ENCODE results near the gene CENATAC.
"Not testable (repeated sequence)": the region's sequence is repeated elsewhere in the genome, so short reads cannot be mapped to it uniquely, and the experiment has no call there.

The CENATAC gene

DNA sequence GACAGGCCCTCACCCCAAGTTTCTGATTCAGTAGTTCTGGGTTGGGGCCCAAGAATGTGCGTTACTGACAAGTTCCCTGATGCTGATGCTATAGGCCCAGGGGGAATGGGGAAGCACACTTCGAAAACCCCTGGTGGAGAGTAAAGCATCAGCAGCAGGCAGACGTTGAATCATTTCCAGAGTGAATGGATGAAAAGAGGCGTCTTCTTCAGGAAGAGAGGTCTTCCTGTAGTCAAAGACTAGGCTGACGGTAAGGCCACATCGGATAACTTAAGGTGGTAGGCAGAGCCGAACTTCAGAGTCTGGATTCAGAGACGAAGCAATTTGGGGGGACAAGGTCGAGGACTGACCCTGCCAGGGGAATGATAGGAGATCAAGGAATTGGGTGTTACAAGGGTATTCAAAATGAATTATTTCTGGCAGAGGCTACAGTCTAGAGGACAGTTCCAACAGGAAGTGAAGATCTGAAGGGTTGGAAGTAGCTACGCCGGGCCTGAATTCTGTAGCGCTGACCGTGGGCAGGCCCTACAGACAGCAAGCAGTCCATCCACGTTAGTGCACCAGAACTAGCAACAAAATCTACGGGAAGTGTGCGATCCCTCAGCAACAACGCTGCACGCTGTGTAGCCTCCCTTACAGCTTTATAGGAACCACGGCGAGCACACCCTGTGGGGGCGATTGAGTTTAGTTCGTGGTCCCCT is 862 bp upstream of the CENATAC start:
- DNase-seq, result peak; percentile 53

DNA sequence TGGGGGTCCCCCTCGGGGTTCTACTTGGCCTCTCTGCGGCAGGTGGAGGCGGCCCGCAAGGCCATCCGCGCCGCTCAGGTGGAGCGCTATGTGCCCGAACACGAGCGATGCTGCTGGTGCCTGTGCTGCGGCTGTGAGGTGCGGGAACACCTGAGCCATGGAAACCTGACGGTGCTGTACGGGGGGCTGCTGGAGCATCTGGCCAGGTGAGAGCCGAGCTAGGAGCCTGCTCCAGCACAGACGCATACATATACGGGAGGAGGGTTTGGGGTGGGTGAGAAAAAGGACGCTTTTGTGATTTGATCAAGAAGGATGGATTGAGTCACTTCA is 415 bp downstream of the CENATAC start:
- no peak for DNase-seq

DNA sequence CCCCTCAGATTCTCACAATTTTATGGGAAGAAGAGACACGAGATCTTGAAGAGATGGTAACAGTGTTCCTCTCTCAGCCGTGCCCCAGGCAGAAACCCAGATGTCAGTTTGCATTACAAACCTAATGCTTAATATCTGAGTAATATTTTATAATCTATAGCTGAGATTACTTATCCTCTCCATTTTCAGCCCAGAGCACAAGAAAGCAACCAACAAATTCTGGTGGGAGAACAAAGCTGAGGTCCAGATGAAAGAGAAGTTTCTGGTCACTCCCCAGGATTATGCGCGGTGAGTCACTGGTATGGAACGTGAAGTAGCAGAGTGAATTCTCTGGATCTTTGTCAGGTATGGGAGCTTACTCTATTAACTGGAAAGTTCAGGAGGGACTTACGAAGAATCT is 884 bp downstream of the CENATAC start:
- DNase-seq, result peak; percentile 70

- peak; percentile 73 for DNase-seq
These were observed 3.0 kb downstream of the CENATAC start for GRCh38 chr11:119000906-119001305.

DNA sequence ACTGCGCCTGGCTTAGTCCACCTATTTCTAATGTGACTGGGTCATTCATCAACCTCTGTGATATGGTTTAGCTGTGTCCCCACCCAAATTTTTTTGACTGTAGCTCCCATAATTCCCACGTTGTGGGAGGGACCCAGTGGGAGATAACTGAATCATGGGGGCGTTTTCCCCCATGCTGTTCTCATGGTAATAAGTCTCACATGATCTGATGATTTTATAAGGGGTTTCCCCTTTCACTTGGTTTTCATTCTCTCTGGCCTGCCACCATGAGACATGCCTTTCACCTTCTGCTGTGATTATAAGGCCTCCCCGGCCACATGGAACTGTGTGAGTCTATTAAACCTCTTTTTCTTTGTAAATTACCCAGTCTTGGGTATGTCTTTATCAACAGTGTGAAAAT is 8.7 kb downstream of the CENATAC start:
- DNase-seq, result no peak

- DNase-seq, result no peak
These were observed 13.6 kb downstream of the CENATAC start for GRCh38 chr11:119011476-119012053.

GRCh38 chr11:119012629-119013170 is 14.8 kb downstream of the CENATAC start:
- no peak for DNase-seq

GRCh38 chr11:119014209-119014924 is 16.4 kb downstream of the CENATAC start:
- no peak for DNase-seq

GRCh38 chr11:119015054-119015611 is 17.2 kb downstream of the CENATAC start:
- no peak for DNase-seq

DNA sequence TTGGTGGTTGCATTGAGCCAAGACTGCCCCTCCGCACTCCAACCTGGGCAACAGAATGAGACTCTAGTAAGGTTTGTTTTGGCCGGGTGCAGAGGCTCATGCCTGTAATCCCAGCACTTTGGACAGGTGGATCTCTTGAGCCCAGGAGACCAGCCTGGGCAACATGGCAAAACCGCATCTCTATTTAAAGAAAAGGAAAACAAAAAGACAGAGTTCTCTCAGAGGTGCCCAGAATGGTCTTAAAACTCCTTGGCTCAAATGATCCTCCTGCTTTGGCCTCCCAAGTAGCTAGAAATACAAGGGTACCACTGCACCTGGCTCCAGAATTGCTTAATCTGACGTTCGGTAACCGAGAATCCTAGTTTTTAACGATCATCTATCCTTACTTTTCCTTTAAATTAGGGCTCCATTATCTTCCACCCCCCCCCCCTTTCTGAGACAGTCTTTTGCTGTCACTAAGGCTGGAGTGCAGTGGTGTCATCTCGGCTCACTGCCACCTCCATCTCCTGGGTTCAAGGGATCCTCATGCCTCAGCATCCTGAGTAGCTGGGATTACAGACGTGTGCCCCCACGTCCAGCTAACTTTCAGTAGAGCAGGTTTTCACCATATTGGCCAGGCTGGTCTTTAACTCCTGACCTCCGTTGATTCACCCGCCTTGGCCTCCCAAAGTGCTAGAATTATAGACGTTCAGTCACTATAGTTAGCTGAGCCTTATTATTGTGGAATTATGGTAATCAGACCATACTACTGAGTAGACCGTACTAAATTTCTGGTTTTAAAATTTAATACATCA is 18.5 kb downstream of the CENATAC start:
- no peak for DNase-seq

- DNase-seq, result not testable (repeated sequence)
These were observed 19.4 kb downstream of the CENATAC start for GRCh38 chr11:119017377-119017776.

- peak; percentile 96 for DNase-seq
These were observed 20.4 kb downstream of the CENATAC start, which contains the start of the genes RPS25 and TRAPPC4 for GRCh38 chr11:119018074-119018938. RPS25 (minus strand) TSS chr11:119018343; CDS start chr11:119018284, 59 bp downstream. TRAPPC4 (plus strand) TSS chr11:119018766; CDS start chr11:119018796, 30 bp downstream.

DNA sequence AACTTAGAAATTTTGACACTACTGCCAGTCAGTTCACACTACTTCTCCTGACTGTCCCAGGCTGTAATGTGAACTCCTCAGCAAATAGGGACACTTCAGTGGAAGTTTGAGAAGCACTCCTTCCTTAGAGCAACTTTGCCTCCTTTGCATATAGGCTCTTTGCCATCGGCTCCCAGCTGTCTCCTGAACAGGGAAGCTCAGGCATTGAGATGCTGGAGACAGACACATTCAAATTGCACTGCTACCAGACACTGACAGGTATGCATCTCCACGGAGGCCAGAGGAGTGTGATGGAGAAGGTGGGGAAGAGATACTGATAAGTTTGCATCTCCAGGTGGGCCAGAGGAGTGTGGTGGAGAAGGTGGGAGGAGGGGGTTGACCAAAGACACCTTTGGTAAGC is 22.1 kb downstream of the CENATAC start:
- no peak for DNase-seq

GRCh38 chr11:119021631-119022030 is 23.7 kb downstream of the CENATAC start:
- no peak for DNase-seq

GRCh38 chr11:119023741-119024140 is 25.8 kb downstream of the CENATAC start:
- peak; percentile 37 for DNase-seq

- DNase-seq, result no peak
These were observed 26.6 kb downstream of the CENATAC start for GRCh38 chr11:119024430-119025098.

- no peak for DNase-seq
These were observed 27.1 kb downstream of the CENATAC start for GRCh38 chr11:119025099-119025473.

DNA sequence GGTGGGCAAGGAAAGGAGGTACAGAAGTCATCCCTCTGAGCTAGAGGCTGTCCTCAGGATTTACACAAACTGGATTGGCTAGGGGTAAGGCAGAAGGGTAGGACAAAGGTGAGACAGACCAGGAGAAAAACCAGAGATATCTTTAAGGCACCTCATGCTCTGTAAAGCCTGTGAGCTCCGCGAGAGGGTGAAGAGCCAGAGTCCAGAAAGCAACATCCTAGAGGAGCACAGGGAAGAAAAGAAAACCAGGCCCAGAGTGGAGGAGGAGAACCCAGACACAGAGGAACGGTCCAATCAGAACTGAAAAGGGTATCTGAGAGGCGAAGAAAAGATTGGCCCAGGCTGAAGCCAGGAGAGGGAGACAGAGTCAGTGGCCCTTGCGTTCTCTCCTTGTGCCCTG is 27.6 kb downstream of the CENATAC start:
- DNase-seq, result no peak

GRCh38 chr11:119025978-119026766 is 28.2 kb downstream of the CENATAC start:
- no peak for DNase-seq

- no peak for DNase-seq
These were observed 29.0 kb downstream of the CENATAC start for GRCh38 chr11:119026970-119027369.

Measured in fibroblast of skin of right biceps (primary cell).